PC-3 (cell line): ENCODE results near the gene CNIH1. TPM values are rescaled to one million over a fixed set of nuclear protein-coding genes. Genes with fewer than 3 reads are reported as not detected.
"Not testable (repeated sequence)": the region's sequence is repeated elsewhere in the genome, so short reads cannot be mapped to it uniquely, and the experiment has no call there.

Source experiments
- ATAC-seq: fragments of 200-7000 bp; cut with Tn5 transposase; 2 replicates; pipeline ENCODE4 v1.9.1; 2020; ENCODE audit warnings: mild to moderate bottlenecking, moderate library complexity
- BruUV-seq: library from RNA; stranded (reverse); fragments of 400-500 nt; replicated peaks from 2 replicates; lab custom pipeline; 2021; lab: Mats Ljungman, UMichigan
- CTCF ChIA-PET: fragments of 300-600 bp; sonication (Branson Sonifier 250); formaldehyde crosslinking; loops from one replicate; lab custom pipeline; 2022; ENCODE audit warnings: antibody characterized with exemption; lab: Charles Lee
- POLR2A ChIA-PET: fragments of 300-600 bp; sonication (Branson Sonifier 250); formaldehyde crosslinking; loops from one replicate; lab custom pipeline; 2022; ENCODE audit warnings: antibody characterized with exemption; ENCODE audit not compliant: unreplicated experiment; lab: Charles Lee
- DNase-seq: peaks from one replicate; pipeline ENCODE4 v3.0.0-alpha.2; 2015
- H2AFZ ChIP-seq: fragments of 300-600 bp; sonication (generic); 2 replicates; pipeline ENCODE4 v1.6.0; 2016; ENCODE audit warnings: antibody characterized with exemption, low read length
- H3F3A ChIP-seq: fragments of 300-600 bp; sonication (generic); one replicate; pipeline ENCODE4 v1.6.0; 2017; ENCODE audit warnings: antibody characterized with exemption, low read length, control low read depth, mild to moderate bottlenecking; ENCODE audit not compliant: unreplicated experiment
- H3K27ac ChIP-seq: fragments of 300-600 bp; sonication (generic); 2 replicates; pipeline ENCODE4 v1.5.1; 2016; ENCODE audit warnings: mild to moderate bottlenecking, low read length
- H3K27me3 ChIP-seq: fragments of 300-600 bp; sonication (generic); 2 replicates; pipeline ENCODE4 v1.6.1; 2016; ENCODE audit warnings: low read length, mixed read lengths
- H3K36me3 ChIP-seq: fragments of 300-600 bp; sonication (generic); 2 replicates; pipeline ENCODE4 v1.6.1; 2016; ENCODE audit warnings: low read depth, mixed run types, low read length, mixed read lengths
- H3K4me1 ChIP-seq: fragments of 300-600 bp; sonication (generic); 2 replicates; pipeline ENCODE4 v1.5.1; 2016; ENCODE audit warnings: low read length; ENCODE audit not compliant: insufficient read depth
- H3K4me2 ChIP-seq: fragments of 300-600 bp; sonication (generic); 2 replicates; pipeline ENCODE4 v1.6.0; 2016; ENCODE audit warnings: low read length
- H3K4me3 ChIP-seq: fragments of 300-600 bp; sonication (generic); 2 replicates; pipeline ENCODE4 v1.5.1; 2016; ENCODE audit warnings: mild to moderate bottlenecking, low read length, mixed read lengths
- H3K79me2 ChIP-seq: fragments of 300-600 bp; sonication (generic); 2 replicates; pipeline ENCODE4 v1.6.1; 2017; ENCODE audit warnings: low read length, mixed read lengths
- H3K9ac ChIP-seq: fragments of 300-600 bp; sonication (generic); 2 replicates; pipeline ENCODE4 v1.6.0; 2016; ENCODE audit warnings: mild to moderate bottlenecking, low read length
- H3K9me2 ChIP-seq: fragments of 300-600 bp; sonication (generic); replicated peaks from 2 replicates; pipeline ENCODE4 v1.6.1; 2016; ENCODE audit warnings: mixed run types, low read length, mixed read lengths
- H3K9me3 ChIP-seq: fragments of 300-600 bp; sonication (generic); 2 replicates; pipeline ENCODE4 v1.6.1; 2016; ENCODE audit warnings: low read length, mixed read lengths
- H4K20me1 ChIP-seq: fragments of 300-600 bp; sonication (generic); 2 replicates; pipeline ENCODE4 v1.6.1; 2016; ENCODE audit warnings: low read length, mixed read lengths
- EZH2 ChIP-seq: fragments of 300-600 bp; sonication (generic); IDR thresholded peaks from one replicate; pipeline ENCODE4 v1.6.1; 2017; ENCODE audit warnings: antibody characterized with exemption, mild to moderate bottlenecking, low read length; ENCODE audit not compliant: unreplicated experiment
- EZH2phosphoT487 ChIP-seq: fragments of 300-600 bp; sonication (generic); IDR thresholded peaks from 2 replicates; pipeline ENCODE4 v1.6.1; 2018; ENCODE audit warnings: mild to moderate bottlenecking, antibody characterized with exemption, low read length, borderline replicate concordance
- intact Hi-C: fragments of 100-400 bp; cut with micrococcal nuclease; formaldehyde crosslinking; loops from 2 replicates; pipeline ENCODE4 v1.9.0; 2023
- total RNA-seq: library from RNA; depleted of rRNA; stranded (reverse); fragments of >200 nt; gene quantifications from 2 replicates; pipeline ENCODE4 v1.2.3, GENCODE V29; 2014
- TF ChIP-seq, protein P1 (sequence below): fragments of 300-600 bp; sonication (generic); conservative IDR thresholded peaks from 2 replicates; pipeline ENCODE4 v1.5.1; 2017; ENCODE audit warnings: antibody characterized with exemption, low read depth, mild to moderate bottlenecking, low read length

CNIH1 gene
- total RNA-seq, 1 experiment from 2014 or later: 194 TPM

- ChIA-PET POLR2A (no interaction called here), CTCF (interaction anchor here (0.6 to 0.8 kb wide), 2 partner anchors 27 to 47 kb away, joined by 4 read pairs; no protein-coding TSS in a partner anchor)
- ATAC-seq: no peak
- intact Hi-C loops: no loop called here
- H3K4me1 ChIP-seq: no peaks in the 10 kb centered on the region
- H4K20me1 ChIP-seq: no peaks in the 10 kb centered on the region
- TF ChIP-seq, protein P1, sequence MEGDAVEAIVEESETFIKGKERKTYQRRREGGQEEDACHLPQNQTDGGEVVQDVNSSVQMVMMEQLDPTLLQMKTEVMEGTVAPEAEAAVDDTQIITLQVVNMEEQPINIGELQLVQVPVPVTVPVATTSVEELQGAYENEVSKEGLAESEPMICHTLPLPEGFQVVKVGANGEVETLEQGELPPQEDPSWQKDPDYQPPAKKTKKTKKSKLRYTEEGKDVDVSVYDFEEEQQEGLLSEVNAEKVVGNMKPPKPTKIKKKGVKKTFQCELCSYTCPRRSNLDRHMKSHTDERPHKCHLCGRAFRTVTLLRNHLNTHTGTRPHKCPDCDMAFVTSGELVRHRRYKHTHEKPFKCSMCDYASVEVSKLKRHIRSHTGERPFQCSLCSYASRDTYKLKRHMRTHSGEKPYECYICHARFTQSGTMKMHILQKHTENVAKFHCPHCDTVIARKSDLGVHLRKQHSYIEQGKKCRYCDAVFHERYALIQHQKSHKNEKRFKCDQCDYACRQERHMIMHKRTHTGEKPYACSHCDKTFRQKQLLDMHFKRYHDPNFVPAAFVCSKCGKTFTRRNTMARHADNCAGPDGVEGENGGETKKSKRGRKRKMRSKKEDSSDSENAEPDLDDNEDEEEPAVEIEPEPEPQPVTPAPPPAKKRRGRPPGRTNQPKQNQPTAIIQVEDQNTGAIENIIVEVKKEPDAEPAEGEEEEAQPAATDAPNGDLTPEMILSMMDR: no peak
- TF ChIP-seq EZH2phosphoT487: no peak
- no peak for TF ChIP-seq EZH2
- no TSS peak for BruUV-seq
- H3K9me2 ChIP-seq: no peaks in the 10 kb centered on the region
- H3K27me3 ChIP-seq: no peaks in the 10 kb centered on the region
- no peak overlapping the region for H3K27ac ChIP-seq
- H3K79me2 ChIP-seq: no peaks in the 10 kb centered on the region
- no peaks in the 10 kb centered on the region for H3K36me3 ChIP-seq
- no peaks in the 10 kb centered on the region for H3F3A ChIP-seq
- no peak for DNase-seq
- no peaks in the 10 kb centered on the region for H3K9me3 ChIP-seq
- H2AFZ ChIP-seq: no peak overlapping the region
- no peak overlapping the region for H3K9ac ChIP-seq
- H3K4me2 ChIP-seq: no peak overlapping the region
- no peak overlapping the region for H3K4me3 ChIP-seq
Measured at GRCh38 chr14:54381821-54382220, 59.4 kb downstream of the CNIH1 start.

DNA sequence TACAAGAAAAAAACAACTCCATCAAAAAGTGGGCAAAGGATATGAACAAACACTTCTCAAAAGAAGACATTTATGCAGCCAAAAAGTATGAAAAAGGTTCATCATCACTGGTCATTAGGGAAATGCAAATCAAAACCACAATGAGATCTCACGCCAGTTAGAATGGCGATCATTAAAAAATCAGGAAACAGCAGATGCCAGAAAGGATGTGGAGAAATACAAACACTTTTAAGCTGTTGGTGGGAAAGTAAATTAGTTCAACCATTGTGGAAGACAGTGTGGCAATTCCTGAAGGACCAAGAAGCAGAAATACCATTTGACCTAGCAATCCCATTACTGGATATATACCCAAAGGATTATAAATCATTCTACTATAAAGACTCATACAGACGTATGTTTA is 60.6 kb downstream of the CNIH1 start:
- H3K9ac ChIP-seq, H3K27me3 ChIP-seq, H3F3A ChIP-seq, H3K4me2 ChIP-seq, H3K4me3 ChIP-seq, H3K36me3 ChIP-seq, H2AFZ ChIP-seq, ATAC-seq, H3K4me1 ChIP-seq, H4K20me1 ChIP-seq, CTCF ChIA-PET, intact Hi-C loops, H3K9me3 ChIP-seq, DNase-seq, H3K27ac ChIP-seq, POLR2A ChIA-PET, BruUV-seq, H3K9me2 ChIP-seq, H3K79me2 ChIP-seq: not testable (repeated sequence)

- CTCF ChIA-PET: not testable (repeated sequence)
Measured at GRCh38 chr14:54378893-54379292, 62.3 kb downstream of the CNIH1 start.

GRCh38 chr14:54377501-54377900 is 63.7 kb downstream of the CNIH1 start:
- CTCF ChIA-PET: interaction anchor here (0.6 kb wide), 1 partner anchor 152 kb away, joined by 6 read pairs; no protein-coding TSS in a partner anchor
- ATAC-seq: no peak

More at GRCh38 chr14:54378893-54379292, 62.3 kb downstream of the CNIH1 start:
- intact Hi-C loops, H2AFZ ChIP-seq, H3F3A ChIP-seq, H3K4me2 ChIP-seq, POLR2A ChIA-PET, H3K4me1 ChIP-seq, H3K4me3 ChIP-seq, H3K79me2 ChIP-seq, ATAC-seq, H3K9ac ChIP-seq, H4K20me1 ChIP-seq, H3K9me2 ChIP-seq, BruUV-seq, H3K27ac ChIP-seq, H3K36me3 ChIP-seq, H3K9me3 ChIP-seq, H3K27me3 ChIP-seq, DNase-seq: not testable (repeated sequence)

More at GRCh38 chr14:54377501-54377900, 63.7 kb downstream of the CNIH1 start:
- H3K4me3 ChIP-seq: no peak overlapping the region
- H3K9me3 ChIP-seq: no peaks in the 10 kb centered on the region
- POLR2A ChIA-PET: interaction anchor here (0.6 kb wide), 1 partner anchor 27 kb away, joined by 7 read pairs; no protein-coding TSS in a partner anchor
- peaks cover 9% of the 10 kb centered on the region for H3K4me1 ChIP-seq
- H3F3A ChIP-seq: no peaks in the 10 kb centered on the region
- no peak for DNase-seq
- no peaks in the 10 kb centered on the region for H3K9me2 ChIP-seq
- BruUV-seq: no TSS peak
- no peaks in the 10 kb centered on the region for H3K36me3 ChIP-seq
- H3K4me2 ChIP-seq: no peak overlapping the region
- H3K27ac ChIP-seq: no peak overlapping the region
- no peaks in the 10 kb centered on the region for H3K79me2 ChIP-seq
- H3K9ac ChIP-seq: no peak overlapping the region
- H2AFZ ChIP-seq: no peak overlapping the region
- intact Hi-C loops: no loop called here
- no peaks in the 10 kb centered on the region for H4K20me1 ChIP-seq
- H3K27me3 ChIP-seq: no peaks in the 10 kb centered on the region
- TF ChIP-seq EZH2 (no peak), EZH2phosphoT487 (no peak)
- TF ChIP-seq, protein P1: no peak
